RWPE1 (cell line): ENCODE results near the gene ZMIZ1.

ENCODE experiments used
- CTCF ChIA-PET: fragments of 350-600 bp; sonication (Branson Sonifier 250); formaldehyde crosslinking; extraction: SDS; loops from one replicate; lab custom pipeline; 2021; lab: Yijun Ruan, JAX
- POLR2A ChIA-PET: fragments of 400-600 bp; formaldehyde crosslinking; extraction: SDS; loops from one replicate; lab custom pipeline; 2020; ENCODE audit warnings: antibody characterized with exemption; ENCODE audit not compliant: low non-redundant PET; lab: Yijun Ruan, JAX
- DNase-seq: peaks from one replicate; pipeline ENCODE4 v3.0.0; 2012; ENCODE audit warnings: low spot score
- H3K27ac ChIP-seq: fragments of 450-650 bp; 2 replicates; pipeline ENCODE4 v1.5.1; 2017
- CTCF ChIP-seq: fragments of 450-650 bp; conservative IDR thresholded peaks from 2 replicates; pipeline ENCODE4 v1.5.1; 2017; ENCODE audit warnings: low read depth, mild to moderate bottlenecking

The ZMIZ1 gene

GRCh38 chr10:79181698-79182521 is 113.1 kb downstream of the ZMIZ1 start:
- POLR2A ChIA-PET: no interaction called here
- peak overlapping the region; percentile 81 for H3K27ac ChIP-seq
- no peak for TF ChIP-seq CTCF
- CTCF ChIA-PET: interaction anchor here (0.8 kb wide), 1 partner anchor 54 kb away, joined by 3 read pairs; no protein-coding TSS in a partner anchor
- DNase-seq: no peak

GRCh38 chr10:79182781-79183467 is 114.2 kb downstream of the ZMIZ1 start:
- CTCF ChIA-PET: interaction anchor here (0.9 kb wide), 1 partner anchor 12 kb away, joined by 4 read pairs; no protein-coding TSS in a partner anchor
- no peak for TF ChIP-seq CTCF
- no peak for DNase-seq
- POLR2A ChIA-PET: no interaction called here
- peak overlapping the region; percentile 81 for H3K27ac ChIP-seq

- DNase-seq: no peak
- CTCF ChIA-PET: interaction anchor here (0.9 kb wide), 1 partner anchor 12 kb away, joined by 4 read pairs; no protein-coding TSS in a partner anchor
- H3K27ac ChIP-seq: peak overlapping the region; percentile 81
- POLR2A ChIA-PET: no interaction called here
- no peak for TF ChIP-seq CTCF
These were observed 114.7 kb downstream of the ZMIZ1 start for GRCh38 chr10:79183468-79183865.

- POLR2A ChIA-PET: no interaction called here
- H3K27ac ChIP-seq: peak overlapping the region; percentile 81
- CTCF ChIA-PET: interaction anchor here (0.6 to 1.0 kb wide), 5 partner anchors 11 to 526 kb away, joined by 3 to 4 read pairs (median 3); no protein-coding TSS in a partner anchor
- no peak for TF ChIP-seq CTCF
- peak; percentile 79 for DNase-seq
These were observed 115.4 kb downstream of the ZMIZ1 start for GRCh38 chr10:79184145-79184625.

GRCh38 chr10:79184657-79185056 is 115.9 kb downstream of the ZMIZ1 start:
- CTCF ChIA-PET: interaction anchor here (0.6 to 1.0 kb wide), 5 partner anchors 10 to 527 kb away, joined by 3 to 4 read pairs (median 3); no protein-coding TSS in a partner anchor
- H3K27ac ChIP-seq: peak overlapping the region; percentile 81
- DNase-seq: no peak
- POLR2A ChIA-PET: no interaction called here
- no peak for TF ChIP-seq CTCF

- no peak for DNase-seq
- peak overlapping the region; percentile 81 for H3K27ac ChIP-seq
- no peak for TF ChIP-seq CTCF
- POLR2A ChIA-PET: no interaction called here
- CTCF ChIA-PET: no interaction called here
These were observed 116.5 kb downstream of the ZMIZ1 start for GRCh38 chr10:79185067-79185774.
